ENCODE measurements around the gene ZNF268.
"Not testable (repeated sequence)": the region's sequence is repeated elsewhere in the genome, so short reads cannot be mapped to it uniquely, and the experiment has no call there.

ZNF268 gene

GRCh38 chr12:133227281-133227852, 46.1 kb downstream of the ZNF268 start:
- DNase-seq (ENCODE audit: low spot score) = no peak

GRCh38 chr12:133231001-133231400, 49.7 kb downstream of the ZNF268 start:
- DNase-seq (ENCODE audit: low spot score) = no peak

- no peak for DNase-seq (ENCODE audit: low spot score)
Observed at GRCh38 chr12:133233006-133233405, 51.7 kb downstream of the ZNF268 start.

GRCh38 chr12:133233993-133234564, 52.8 kb downstream of the ZNF268 start:
- DNase-seq (ENCODE audit: low spot score) = no peak

GRCh38 chr12:133234971-133235370, 53.7 kb downstream of the ZNF268 start:
- DNase-seq (ENCODE audit: low spot score) = no peak

- no peak for DNase-seq (ENCODE audit: low spot score)
Observed at GRCh38 chr12:133235401-133236112, 54.3 kb downstream of the ZNF268 start, which contains the start of gene ANHX. Gene ANHX, minus strand, starts transcription at chr12:133235877. Its CDS starts 1,521 bp downstream, at chr12:133234356.

- DNase-seq (ENCODE audit: low spot score) = no peak
Observed at GRCh38 chr12:133236144-133236543, 54.8 kb downstream of the ZNF268 start.

GRCh38 chr12:133236556-133236955, 55.3 kb downstream of the ZNF268 start:
- no peak for DNase-seq (ENCODE audit: low spot score)

- DNase-seq (ENCODE audit: low spot score) = no peak
Observed at GRCh38 chr12:133251732-133252131, 70.4 kb downstream of the ZNF268 start.

GRCh38 chr12:133255833-133256232, 74.5 kb downstream of the ZNF268 start:
- not testable (repeated sequence) for DNase-seq (ENCODE audit: low spot score)

GRCh38 chr12:133256321-133256720, 75.0 kb downstream of the ZNF268 start:
- DNase-seq (ENCODE audit: low spot score) = no peak

GRCh38 chr12:133264173-133264572, 82.9 kb downstream of the ZNF268 start:
- DNase-seq (ENCODE audit: low spot score) = no peak

Measured in activated CD4-positive, alpha-beta T cell treated with anti-CD3 and anti-CD28 coated beads, Interleukin-2, Interleukin-4, amounts not matched to agents 100 ng/mL and 50 ng/mL, durations not matched to agents 16 hours and 8 hours (primary cell).